HG03064 (cell line): ENCODE results near the gene DNAH10.

ENCODE experiments used
- ATAC-seq: cut with Tn5 transposase; IDR thresholded peaks from one replicate; pipeline ENCODE4 v1.9.1; 2021; ENCODE audit warnings: low read depth; ENCODE audit not compliant: unreplicated experiment

DNAH10 gene

GRCh38 chr12:123743002-123743401 lies 19.1 kb upstream of the DNAH10 start:
- ATAC-seq, result no peak

- no peak for ATAC-seq
Measured at GRCh38 chr12:123744836-123745235, 17.3 kb upstream of the DNAH10 start.

- ATAC-seq, result no peak
Measured at GRCh38 chr12:123747309-123747708, 14.8 kb upstream of the DNAH10 start.

GRCh38 chr12:123748161-123748560 lies 13.9 kb upstream of the DNAH10 start:
- ATAC-seq, result no peak

GRCh38 chr12:123748661-123749060 lies 13.4 kb upstream of the DNAH10 start:
- no peak for ATAC-seq

GRCh38 chr12:123749355-123749754 lies 12.7 kb upstream of the DNAH10 start:
- ATAC-seq, result no peak

- ATAC-seq, result no peak
Measured at GRCh38 chr12:123750159-123750656, 11.9 kb upstream of the DNAH10 start.

GRCh38 chr12:123752046-123752445 lies 10.1 kb upstream of the DNAH10 start:
- no peak for ATAC-seq

- no peak for ATAC-seq
Measured at GRCh38 chr12:123754041-123754772, 7.9 kb upstream of the DNAH10 start.

GRCh38 chr12:123757561-123757960 lies 4.5 kb upstream of the DNAH10 start:
- ATAC-seq, result no peak

- no peak for ATAC-seq
Measured at GRCh38 chr12:123760267-123760938, 1.7 kb upstream of the DNAH10 start.

GRCh38 chr12:123762715-123763052 lies 583 bp downstream of the DNAH10 start:
- ATAC-seq, result no peak

- no peak for ATAC-seq
Measured at GRCh38 chr12:123763093-123763492, 992 bp downstream of the DNAH10 start.

- ATAC-seq, result no peak
Measured at GRCh38 chr12:123764109-123764508, 2.0 kb downstream of the DNAH10 start.

- ATAC-seq, result no peak
Measured at GRCh38 chr12:123765504-123766035, 3.5 kb downstream of the DNAH10 start.

- peak; percentile 90 for ATAC-seq
Measured at GRCh38 chr12:123767613-123768012, 5.5 kb downstream of the DNAH10 start.

GRCh38 chr12:123771261-123771660 lies 9.2 kb downstream of the DNAH10 start:
- no peak for ATAC-seq

GRCh38 chr12:123772074-123772473 lies 10.0 kb downstream of the DNAH10 start:
- no peak for ATAC-seq

GRCh38 chr12:123773375-123773774 lies 11.3 kb downstream of the DNAH10 start:
- no peak for ATAC-seq

- ATAC-seq, result no peak
Measured at GRCh38 chr12:123779551-123779950, 17.4 kb downstream of the DNAH10 start.

- ATAC-seq, result no peak
Measured at GRCh38 chr12:123782997-123783792, 21.1 kb downstream of the DNAH10 start.
